Activated CD8-positive, alpha-beta memory T cell treated with anti-CD3 and anti-CD28 coated beads, Interleukin-2, amount 10 ng/mL, durations not matched to agents 7 days and 5 days (primary cell): ENCODE measurements around the gene ZNF593OS. TPM values are rescaled to one million over a fixed set of nuclear protein-coding genes. Genes with fewer than 3 reads are reported as not detected.

Source experiments
- ATAC-seq: fragments of 150-1000 bp; cut with Tn5 transposase; one replicate; pipeline ENCODE4 v1.10.0; 2021; ENCODE audit warnings: moderate library complexity
- CTCF ChIA-PET: fragments of 350-600 bp; sonication (Branson Sonifier 250); formaldehyde crosslinking; loops from one replicate; lab custom pipeline; 2021; ENCODE audit warnings: antibody characterized with exemption; lab: Charles Lee
- DNase-seq: peaks from one replicate; pipeline ENCODE4 v3.0.0-alpha.2; 2020
- H3K27ac Mint-ChIP-seq: one replicate; pipeline ENCODE4 v1.8.0; 2021; ENCODE audit warnings: mild to moderate bottlenecking, mixed read lengths
- H3K27me3 Mint-ChIP-seq: one replicate; pipeline ENCODE4 v1.8.0; 2021; ENCODE audit warnings: mixed read lengths
- H3K36me3 Mint-ChIP-seq: one replicate; pipeline ENCODE4 v1.8.0; 2021; ENCODE audit warnings: mild to moderate bottlenecking, mixed read lengths
- H3K4me1 Mint-ChIP-seq: one replicate; pipeline ENCODE4 v1.8.0; 2021; ENCODE audit warnings: mixed read lengths
- H3K4me3 Mint-ChIP-seq: one replicate; pipeline ENCODE4 v1.8.0; 2021; ENCODE audit warnings: mild to moderate bottlenecking, moderate library complexity, mixed read lengths
- H3K9me3 Mint-ChIP-seq: one replicate; pipeline ENCODE4 v1.8.0; 2022; ENCODE audit warnings: low read depth, mixed read lengths
- total RNA-seq, 2 experiments: library from RNA; stranded (reverse); gene quantifications; one replicate each; pipeline ENCODE4 v1.2.3, GENCODE V29; 2021

ZNF593OS gene
- total RNA-seq, 2 experiments from 2014 or later: not detected

DNA sequence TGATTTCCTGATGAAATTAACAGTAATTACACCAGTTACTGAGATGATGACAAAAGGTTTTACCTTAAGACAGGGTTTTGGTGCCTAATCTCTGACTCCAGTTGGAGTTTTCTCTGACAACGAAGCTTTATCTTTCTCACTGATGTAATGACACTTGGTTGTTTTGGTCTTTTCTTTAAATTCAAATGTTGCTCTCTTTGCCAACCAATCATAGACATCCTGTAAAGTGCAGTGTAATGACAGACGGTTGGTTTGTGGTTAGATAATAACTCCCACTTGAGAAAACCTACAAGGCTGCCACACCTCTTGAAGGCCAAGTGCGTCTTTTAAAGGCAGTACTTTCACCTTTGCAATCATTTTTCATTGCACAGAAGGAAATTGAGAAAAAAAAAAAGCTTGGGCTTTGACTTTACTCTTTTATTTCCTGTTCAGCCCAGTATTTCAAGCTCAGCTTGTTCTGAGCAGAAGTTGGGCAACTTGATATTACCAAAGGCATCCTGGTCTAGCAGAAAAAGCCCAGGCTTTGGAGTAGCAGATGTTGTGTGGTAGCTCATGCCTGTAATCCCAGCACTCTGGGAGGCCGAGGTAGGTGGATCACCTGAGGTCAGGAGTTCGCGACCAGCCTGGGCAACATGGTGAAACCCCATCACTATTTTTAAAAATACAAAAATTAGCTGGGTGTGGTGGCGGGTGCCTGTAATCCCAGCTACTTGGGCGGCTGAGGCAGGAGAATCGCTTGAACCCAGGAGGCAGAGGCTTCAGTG, 45.1 kb downstream of the ZNF593OS start:
- CTCF ChIA-PET: interaction anchor here (0.7 to 7.6 kb wide), 20 partner anchors 9 to 879 kb away, joined by 3 to 69 read pairs (median 4); partner anchors contain the start of genes CEP85, PDIK1L, RSRP1 and ZNF593
- DNase-seq (peak; percentile 79), ATAC-seq (peak; percentile 94)
- peak overlapping the region; percentile 94 for H3K27ac Mint-ChIP-seq
- peaks cover 29% of the 10 kb centered on the region for H3K36me3 Mint-ChIP-seq
- H3K4me3 Mint-ChIP-seq: peak overlapping the region; percentile 74
- H3K9me3 Mint-ChIP-seq: no peaks in the 10 kb centered on the region
- peaks cover 5% of the 10 kb centered on the region for H3K27me3 Mint-ChIP-seq
- peaks cover 57% of the 10 kb centered on the region for H3K4me1 Mint-ChIP-seq

DNA sequence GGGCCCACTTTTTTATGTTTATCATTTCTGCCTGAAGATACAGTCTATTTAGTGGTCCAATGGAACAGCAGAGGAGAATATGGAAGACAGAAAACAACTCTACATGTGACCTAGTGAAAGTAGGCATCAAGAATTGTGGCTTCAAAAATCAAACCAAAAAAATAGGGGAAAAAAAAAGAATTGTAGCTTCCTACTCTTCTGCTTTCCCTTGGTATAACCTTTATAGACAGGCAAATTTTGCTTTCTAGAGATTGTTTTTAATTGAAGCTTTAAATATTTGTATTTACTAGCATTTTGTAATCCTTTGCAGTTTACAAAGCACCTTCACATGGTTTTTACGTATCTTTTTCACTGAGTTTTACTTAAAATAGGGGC, 45.7 kb downstream of the ZNF593OS start:
- H3K4me1 Mint-ChIP-seq: peaks cover 57% of the 10 kb centered on the region
- H3K9me3 Mint-ChIP-seq: no peaks in the 10 kb centered on the region
- H3K27me3 Mint-ChIP-seq: no peaks in the 10 kb centered on the region
- ATAC-seq (no peak), DNase-seq (no peak)
- peak overlapping the region; percentile 74 for H3K4me3 Mint-ChIP-seq
- H3K27ac Mint-ChIP-seq: peak overlapping the region; percentile 94
- H3K36me3 Mint-ChIP-seq: peaks cover 29% of the 10 kb centered on the region
- CTCF ChIA-PET: interaction anchor here (0.7 to 7.6 kb wide), 12 partner anchors 13 to 252 kb away, joined by 3 to 69 read pairs (median 6); partner anchors contain the start of genes CEP85, PDIK1L and ZNF593

DNA sequence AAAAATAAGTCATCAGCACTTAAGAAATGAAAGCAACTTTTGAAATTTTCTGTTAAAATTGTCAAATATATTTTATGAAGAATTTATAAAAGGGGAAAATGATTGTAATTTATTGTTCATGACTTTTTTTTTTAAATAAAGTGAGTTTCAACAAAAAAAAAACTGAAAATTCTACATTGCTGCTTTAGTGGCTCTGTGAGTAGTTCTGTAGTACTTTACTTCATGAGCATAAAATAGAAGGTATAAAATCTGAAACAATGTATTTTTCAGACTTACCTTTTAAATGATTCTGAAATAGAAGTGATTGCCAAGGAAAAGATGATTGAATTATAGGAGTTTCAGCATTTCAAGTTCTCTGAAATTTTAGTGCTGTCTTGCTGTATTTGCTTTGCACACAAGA, 46.2 kb downstream of the ZNF593OS start:
- peak overlapping the region; percentile 94 for H3K27ac Mint-ChIP-seq
- DNase-seq: no peak
- CTCF ChIA-PET: interaction anchor here (0.7 to 7.6 kb wide), 10 partner anchors 14 to 283 kb away, joined by 3 to 69 read pairs (median 6); partner anchors contain the start of genes CEP85, PDIK1L and ZNF593
- H3K9me3 Mint-ChIP-seq: no peaks in the 10 kb centered on the region
- no peak for ATAC-seq
- peaks cover 30% of the 10 kb centered on the region for H3K36me3 Mint-ChIP-seq
- H3K4me1 Mint-ChIP-seq: peaks cover 58% of the 10 kb centered on the region
- H3K27me3 Mint-ChIP-seq: no peaks in the 10 kb centered on the region
- H3K4me3 Mint-ChIP-seq: no peak overlapping the region

DNA sequence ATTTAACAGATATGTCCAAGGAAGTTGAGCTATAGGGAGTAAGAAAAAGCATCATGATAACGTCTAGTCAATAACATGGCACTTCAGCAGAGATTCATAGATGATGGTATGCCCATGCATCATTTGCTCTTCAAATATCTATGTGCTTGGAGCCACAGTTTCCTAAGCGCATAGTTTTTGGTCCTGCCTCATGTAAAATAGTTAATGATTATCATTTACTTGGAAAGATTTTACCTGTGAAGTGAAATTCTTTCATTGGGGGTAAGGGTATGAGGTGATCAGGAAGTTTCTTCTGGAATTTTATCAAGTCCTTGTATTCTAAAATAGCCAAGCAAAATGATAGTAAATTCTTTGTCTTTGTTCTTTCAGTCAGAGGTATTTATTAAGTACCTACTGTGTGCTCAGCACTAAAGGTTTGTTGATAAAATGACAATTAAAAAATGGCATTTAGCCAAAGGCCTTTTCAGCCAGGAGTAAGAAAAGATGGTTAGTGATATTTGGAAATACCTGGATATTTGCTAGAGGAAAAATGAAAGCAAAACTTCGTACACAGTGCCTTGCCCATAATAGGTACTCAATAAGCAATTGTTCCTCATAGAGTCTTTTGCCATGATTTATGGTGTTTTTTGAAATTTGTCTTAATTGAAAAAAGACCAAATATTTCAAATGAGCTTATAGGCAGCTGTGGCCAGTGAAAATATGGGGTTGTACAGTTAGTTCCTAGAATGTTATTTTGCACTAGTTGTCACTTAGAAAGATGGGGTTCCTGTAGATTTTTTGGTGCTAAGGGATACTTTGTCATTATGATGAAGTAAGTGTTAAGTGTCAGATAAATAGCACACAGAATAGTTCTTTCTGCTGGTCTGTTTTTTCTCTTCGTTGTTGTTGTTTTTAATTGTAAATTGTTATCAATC, 47.0 kb downstream of the ZNF593OS start:
- no peak for ATAC-seq
- Mint-ChIP-seq H3K4me3 (peak overlapping the region; percentile 23), H3K27ac (peak overlapping the region; percentile 94)

DNA sequence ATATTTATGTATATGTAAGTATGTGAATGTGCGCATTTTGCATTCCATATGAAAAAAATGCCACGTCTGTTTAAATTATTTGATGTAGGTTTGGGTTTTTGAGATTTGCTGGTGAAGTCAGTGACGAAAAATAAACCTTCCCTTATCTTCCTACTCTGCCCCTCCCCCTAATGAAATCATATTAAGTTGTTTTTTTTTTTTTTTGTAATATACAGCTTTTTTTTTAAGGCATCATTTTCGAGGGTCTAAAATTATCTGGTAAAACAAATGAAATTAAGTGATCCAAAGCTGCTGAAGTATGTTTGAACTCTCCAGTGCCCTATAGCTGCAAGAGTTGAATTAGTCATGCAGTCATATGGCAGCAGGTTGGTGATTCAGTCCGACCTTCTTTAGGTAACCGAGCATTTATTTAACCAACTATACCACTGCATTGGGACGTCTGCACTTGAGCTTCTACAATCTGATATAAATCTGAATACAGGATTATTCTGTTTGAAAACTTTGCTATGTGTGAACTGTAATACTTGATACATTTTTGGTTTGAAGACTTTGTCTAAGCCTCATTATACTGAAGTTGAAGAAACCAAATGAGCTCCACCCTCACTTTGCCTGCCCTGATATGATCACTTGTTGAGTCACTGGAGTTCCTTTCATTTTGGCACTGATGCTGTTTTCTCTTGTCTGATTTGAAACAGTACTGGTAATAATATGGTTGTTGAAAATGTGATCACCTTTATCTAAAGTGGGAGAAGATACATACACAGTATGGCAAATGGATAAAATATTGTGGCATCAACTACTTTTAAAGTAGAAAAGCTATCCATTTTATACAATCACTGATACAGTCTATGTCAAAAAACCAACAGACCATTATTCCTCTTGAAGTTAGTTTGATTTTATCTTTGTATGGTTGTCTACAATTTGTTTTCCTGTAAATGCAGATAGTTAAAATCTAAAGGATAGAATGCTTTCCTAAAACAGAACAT, 48.4 kb downstream of the ZNF593OS start:
- Mint-ChIP-seq H3K36me3 (peaks cover 42% of the 10 kb centered on the region), H3K4me3 (peak overlapping the region; percentile 22), H3K9me3 (no peaks in the 10 kb centered on the region), H3K27ac (peak overlapping the region; percentile 85), H3K27me3 (no peaks in the 10 kb centered on the region), H3K4me1 (peaks cover 72% of the 10 kb centered on the region)
- DNase-seq: peak; percentile 55
- peak; percentile 55 for ATAC-seq
- CTCF ChIA-PET: interaction anchor here (1.0 to 7.6 kb wide), 14 partner anchors 12 to 294 kb away, joined by 3 to 66 read pairs (median 7); partner anchors contain the start of genes CEP85, PAFAH2, PDIK1L and ZNF593

More for the DNA sequence above, 47.0 kb downstream of the ZNF593OS start:
- H3K36me3 Mint-ChIP-seq: peaks cover 32% of the 10 kb centered on the region
- CTCF ChIA-PET: interaction anchor here (0.7 to 7.6 kb wide), 13 partner anchors 13 to 284 kb away, joined by 3 to 69 read pairs (median 9); partner anchors contain the start of genes CEP85, PDIK1L and ZNF593
- H3K27me3 Mint-ChIP-seq: no peaks in the 10 kb centered on the region
- peaks cover 65% of the 10 kb centered on the region for H3K4me1 Mint-ChIP-seq
- DNase-seq: no peak
- H3K9me3 Mint-ChIP-seq: no peaks in the 10 kb centered on the region

DNA sequence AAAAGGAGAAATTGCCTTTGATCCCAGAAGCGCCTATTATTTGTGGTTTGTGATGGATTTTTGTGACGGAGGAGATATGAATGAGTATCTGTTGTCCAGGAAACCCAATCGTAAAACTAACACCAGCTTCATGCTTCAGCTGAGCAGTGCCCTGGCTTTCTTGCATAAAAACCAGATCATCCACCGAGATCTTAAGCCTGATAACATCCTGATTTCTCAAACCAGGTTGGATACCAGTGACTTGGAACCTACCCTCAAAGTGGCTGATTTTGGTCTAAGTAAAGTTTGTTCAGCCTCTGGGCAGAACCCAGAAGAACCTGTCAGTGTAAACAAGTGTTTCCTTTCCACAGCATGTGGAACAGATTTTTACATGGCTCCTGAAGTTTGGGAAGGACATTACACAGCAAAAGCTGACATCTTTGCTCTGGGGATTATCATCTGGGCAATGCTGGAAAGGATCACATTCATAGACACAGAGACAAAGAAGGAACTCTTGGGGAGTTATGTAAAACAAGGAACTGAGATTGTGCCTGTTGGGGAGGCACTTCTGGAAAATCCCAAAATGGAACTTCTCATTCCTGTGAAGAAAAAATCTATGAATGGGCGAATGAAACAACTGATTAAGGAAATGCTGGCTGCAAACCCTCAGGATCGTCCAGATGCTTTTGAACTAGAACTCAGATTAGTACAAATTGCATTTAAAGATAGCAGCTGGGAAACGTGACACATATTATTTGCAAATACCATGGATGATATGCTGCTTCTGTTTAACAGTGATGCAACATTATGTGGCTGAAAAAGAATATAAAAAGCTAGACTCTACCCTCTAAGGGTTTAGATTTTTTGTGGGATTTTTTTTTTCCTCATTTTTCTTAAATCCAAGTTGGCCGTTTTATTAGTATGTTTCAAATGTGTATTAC, 49.5 kb downstream of the ZNF593OS start:
- peaks cover 47% of the 10 kb centered on the region for H3K36me3 Mint-ChIP-seq
- ATAC-seq: no peak
- H3K27me3 Mint-ChIP-seq: no peaks in the 10 kb centered on the region
- H3K4me1 Mint-ChIP-seq: peaks cover 61% of the 10 kb centered on the region
- no peak for DNase-seq
- H3K4me3 Mint-ChIP-seq: no peak overlapping the region
- CTCF ChIA-PET: interaction anchor here (1.1 to 7.6 kb wide), 11 partner anchors 11 to 295 kb away, joined by 3 to 66 read pairs (median 9); partner anchors contain the start of genes CEP85, PAFAH2, PDIK1L and ZNF593
- no peaks in the 10 kb centered on the region for H3K9me3 Mint-ChIP-seq
- peak overlapping the region; percentile 67 for H3K27ac Mint-ChIP-seq

DNA sequence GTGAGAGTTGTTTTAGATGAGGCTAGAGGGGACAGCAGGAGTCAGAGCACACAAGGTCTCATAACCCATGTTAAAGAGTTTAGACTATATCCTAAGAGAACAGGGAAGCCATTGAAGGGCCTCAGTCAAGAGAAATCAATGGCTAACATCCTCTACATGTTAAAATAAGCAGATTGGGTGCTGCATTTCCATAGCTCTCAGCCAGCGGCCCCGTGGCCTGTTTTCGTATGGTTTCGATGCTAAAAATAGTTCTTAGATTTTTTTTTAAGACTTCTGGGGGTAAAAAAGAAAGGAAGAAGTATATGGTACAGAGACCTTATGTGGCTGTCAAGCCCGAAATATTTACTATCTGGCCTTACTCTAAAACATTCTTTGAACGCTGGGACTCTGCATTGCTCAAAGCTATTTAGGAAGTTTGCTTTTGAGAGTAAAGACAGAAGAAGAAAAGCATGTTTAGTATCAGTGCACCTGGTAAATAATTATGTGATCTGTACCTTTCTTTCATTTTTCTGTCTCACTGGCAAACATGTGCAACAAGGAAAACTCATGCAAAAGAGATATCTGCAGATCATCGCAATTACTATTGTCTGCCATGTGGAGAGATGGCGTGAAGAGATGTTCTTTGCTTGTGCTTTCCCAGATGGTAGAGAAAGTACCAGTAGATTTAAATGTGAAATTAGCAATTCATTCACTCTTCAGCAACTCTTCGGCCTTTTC, 51.6 kb downstream of the ZNF593OS start:
- H3K27ac Mint-ChIP-seq: peak overlapping the region; percentile 52
- H3K9me3 Mint-ChIP-seq: no peaks in the 10 kb centered on the region
- peaks cover 46% of the 10 kb centered on the region for H3K4me1 Mint-ChIP-seq
- DNase-seq: no peak
- no peak overlapping the region for H3K4me3 Mint-ChIP-seq
- CTCF ChIA-PET: interaction anchor here (1.1 to 2.8 kb wide), 2 partner anchors 15 to 24 kb away, joined by 3 to 18 read pairs; no protein-coding TSS in a partner anchor
- no peaks in the 10 kb centered on the region for H3K27me3 Mint-ChIP-seq
- ATAC-seq: no peak
- peaks cover 44% of the 10 kb centered on the region for H3K36me3 Mint-ChIP-seq

Other genes starting within 250 kb of the ZNF593OS start
- gene PAFAH2, start 173.8 kb downstream of the ZNF593OS start, total RNA-seq: 1 to 10 TPM; 9.0 to 9.2 TPM
- gene EXTL1, start 150.1 kb downstream of the ZNF593OS start, total RNA-seq: not detected
- not detected for gene SLC30A2, start 125.7 kb downstream of the ZNF593OS start, total RNA-seq
- gene TRIM63, start 104.2 kb downstream of the ZNF593OS start, total RNA-seq: not detected
- 10 to 100 TPM; 18.3 to 20.2 TPM for gene PDIK1L, start 60.0 kb downstream of the ZNF593OS start, total RNA-seq
- not detected for gene FAM110D, start 12.8 kb downstream of the ZNF593OS start, total RNA-seq
- not detected for gene C1orf232, start 2.9 kb downstream of the ZNF593OS start, total RNA-seq
- gene ZNF593, start 1.9 kb downstream of the ZNF593OS start, total RNA-seq: 10 to 100 TPM; 40.1 to 48.1 TPM
- 1 to 10 TPM; 1.4 to 1.5 TPM for gene CNKSR1, start 5.7 kb upstream of the ZNF593OS start, total RNA-seq
- under 1 TPM in 1 of 2 experiments, not detected in 1; 0.15 TPM for gene CATSPER4, start 18.8 kb upstream of the ZNF593OS start, total RNA-seq
- 10 to 100 TPM; 42.0 to 56.3 TPM for gene CEP85, start 62.4 kb upstream of the ZNF593OS start, total RNA-seq
- gene SH3BGRL3, start 108.3 kb upstream of the ZNF593OS start, total RNA-seq: 100 to 1,000 TPM; 562 to 632 TPM
- gene UBXN11, start 134.8 kb upstream of the ZNF593OS start, total RNA-seq: 10 to 100 TPM; 27.7 to 39.3 TPM
- 100 to 1,000 TPM; 951 to 971 TPM for gene CD52, start 146.1 kb upstream of the ZNF593OS start, total RNA-seq
- gene CRYBG2, start 182.3 kb upstream of the ZNF593OS start, total RNA-seq: 1 to 10 TPM; 5.7 to 8.6 TPM
- 10 to 100 TPM in 1 of 2 experiments, 1 to 10 TPM in 1; 7.0 to 26.3 TPM for gene ZNF683, start 200.9 kb upstream of the ZNF593OS start, total RNA-seq
- gene LIN28A, start 239.0 kb upstream of the ZNF593OS start, total RNA-seq: not detected